Measurements from ENCODE around the gene CD4.

Gene CD4

GRCh38 chr12:6783828-6784227, 5.5 kb upstream of the CD4 start:
- ChIA-PET CTCF (interaction anchor here (0.6 to 8.3 kb wide), 6 partner anchors 14 to 426 kb away, joined by 3 to 70 read pairs (median 5); partner anchors contain the start of gene MLF2), POLR2A (no interaction called here)
- no peak overlapping the region for H3K4me3 ChIP-seq (ENCODE audit: low read depth, low read length)
- no peak for TF ChIP-seq ZNF521 (tag by site-specific recombination; IDR thresholded peaks at IDR 0.05)
- TF ChIP-seq PRDM2 (tag by site-specific recombination; IDR thresholded peaks at IDR 0.05; ENCODE audit: borderline replicate concordance): 0 out of 2 replicates have a peak, but pooled peaks have one; percentile 29
- no peaks in the 10 kb centered on the region for H3K4me1 ChIP-seq (ENCODE audit: control insufficient read depth, insufficient read depth, low read length)
- no peak overlapping the region for H3K27ac ChIP-seq (ENCODE audit: extremely low read depth, low read depth, low read length)
- H3K9me3 ChIP-seq (ENCODE audit: control insufficient read depth, insufficient read depth, low read depth, low read length): no peaks in the 10 kb centered on the region
- no peaks in the 10 kb centered on the region for H3K36me3 ChIP-seq (ENCODE audit: control insufficient read depth in 2 of 2, insufficient read depth in 1 of 2, low read length in 2 of 2)

GRCh38 chr12:6784296-6784695, 5.0 kb upstream of the CD4 start:
- CTCF ChIA-PET: interaction anchor here (0.6 to 8.3 kb wide), 5 partner anchors 15 to 426 kb away, joined by 3 to 70 read pairs (median 5); partner anchors contain the start of gene MLF2
- no peak for TF ChIP-seq IKZF3 (tag by site-specific recombination; IDR thresholded peaks at IDR 0.05)
- TF ChIP-seq SP3 (tag by site-specific recombination; IDR thresholded peaks at IDR 0.05): no peak
- no peak for TF ChIP-seq EGR2 (tag by site-specific recombination; IDR thresholded peaks at IDR 0.05; ENCODE audit: low read depth)
- TF ChIP-seq ZFHX2 (tag by site-specific recombination; conservative IDR thresholded peaks at IDR 0.05): peak; percentile 42; the same call in 1 of the 2 replicates
- no peak overlapping the region for H3K27ac ChIP-seq (ENCODE audit: extremely low read depth, low read depth, low read length)

GRCh38 chr12:6784761-6785160, 4.6 kb upstream of the CD4 start:
- CTCF ChIA-PET: interaction anchor here (0.7 to 8.3 kb wide), 3 partner anchors 32 to 52 kb away, joined by 3 to 70 read pairs (median 8); partner anchors contain the start of gene MLF2

More at GRCh38 chr12:6784296-6784695, 5.0 kb upstream of the CD4 start:
- Histone ChIP-seq H3K36me3 (ENCODE audit: control insufficient read depth in 2 of 2, insufficient read depth in 1 of 2, low read length in 2 of 2) (no peaks in the 10 kb centered on the region), H3K4me1 (ENCODE audit: control insufficient read depth, insufficient read depth, low read length) (no peaks in the 10 kb centered on the region), H3K4me3 (ENCODE audit: low read depth, low read length) (no peak overlapping the region), H3K9me3 (ENCODE audit: control insufficient read depth, insufficient read depth, low read depth, low read length) (no peaks in the 10 kb centered on the region)
- POLR2A ChIA-PET: no interaction called here

GRCh38 chr12:6786416-6787094, 2.8 kb upstream of the CD4 start:
- Histone ChIP-seq H3K4me1 (ENCODE audit: control insufficient read depth, insufficient read depth, low read length) (no peaks in the 10 kb centered on the region), H3K27ac (ENCODE audit: extremely low read depth, low read depth, low read length) (no peak overlapping the region), H3K4me3 (ENCODE audit: low read depth, low read length) (no peak overlapping the region), H3K9me3 (ENCODE audit: control insufficient read depth, insufficient read depth, low read depth, low read length) (no peaks in the 10 kb centered on the region), H3K36me3 (ENCODE audit: control insufficient read depth in 2 of 2, insufficient read depth in 1 of 2, low read length in 2 of 2) (no peaks in the 10 kb centered on the region)
- CTCF ChIA-PET: interaction anchor here (8.3 kb wide), 1 partner anchor 34 kb away, joined by 70 read pairs; the partner anchor contains the start of gene MLF2
- POLR2A ChIA-PET: no interaction called here
- TF ChIP-seq ZNF341 (tag by site-specific recombination; IDR thresholded peaks at IDR 0.05; ENCODE audit: low read depth): peak; percentile 45
- TF ChIP-seq ZNF785 (tag by site-specific recombination; IDR thresholded peaks at IDR 0.05): no peak

More at GRCh38 chr12:6784761-6785160, 4.6 kb upstream of the CD4 start:
- Histone ChIP-seq H3K9me3 (ENCODE audit: control insufficient read depth, insufficient read depth, low read depth, low read length) (no peaks in the 10 kb centered on the region), H3K27ac (ENCODE audit: extremely low read depth, low read depth, low read length) (no peak overlapping the region), H3K4me3 (ENCODE audit: low read depth, low read length) (no peak overlapping the region), H3K36me3 (ENCODE audit: control insufficient read depth in 2 of 2, insufficient read depth in 1 of 2, low read length in 2 of 2) (no peaks in the 10 kb centered on the region), H3K4me1 (ENCODE audit: control insufficient read depth, insufficient read depth, low read length) (no peaks in the 10 kb centered on the region)
- POLR2A ChIA-PET: no interaction called here
- TF ChIP-seq ZNF146 (tag by site-specific recombination; IDR thresholded peaks at IDR 0.05): no peak
- no peak for TF ChIP-seq ZNF664 (tag by site-specific recombination; IDR thresholded peaks at IDR 0.05)
- TF ChIP-seq KLF9 (tag by site-specific recombination; IDR thresholded peaks at IDR 0.05; ENCODE audit: low read depth): no peak
- no peak for TF ChIP-seq ZNF707 (tag by site-specific recombination; IDR thresholded peaks at IDR 0.05)
- no peak for TF ChIP-seq ZNF558 (tag by site-specific recombination; IDR thresholded peaks at IDR 0.05)
